Measurements from ENCODE around the gene SLC23A1.
"Not testable (repeated sequence)": the region's sequence is repeated elsewhere in the genome, so short reads cannot be mapped to it uniquely, and the experiment has no call there.

SLC23A1 gene

DNA sequence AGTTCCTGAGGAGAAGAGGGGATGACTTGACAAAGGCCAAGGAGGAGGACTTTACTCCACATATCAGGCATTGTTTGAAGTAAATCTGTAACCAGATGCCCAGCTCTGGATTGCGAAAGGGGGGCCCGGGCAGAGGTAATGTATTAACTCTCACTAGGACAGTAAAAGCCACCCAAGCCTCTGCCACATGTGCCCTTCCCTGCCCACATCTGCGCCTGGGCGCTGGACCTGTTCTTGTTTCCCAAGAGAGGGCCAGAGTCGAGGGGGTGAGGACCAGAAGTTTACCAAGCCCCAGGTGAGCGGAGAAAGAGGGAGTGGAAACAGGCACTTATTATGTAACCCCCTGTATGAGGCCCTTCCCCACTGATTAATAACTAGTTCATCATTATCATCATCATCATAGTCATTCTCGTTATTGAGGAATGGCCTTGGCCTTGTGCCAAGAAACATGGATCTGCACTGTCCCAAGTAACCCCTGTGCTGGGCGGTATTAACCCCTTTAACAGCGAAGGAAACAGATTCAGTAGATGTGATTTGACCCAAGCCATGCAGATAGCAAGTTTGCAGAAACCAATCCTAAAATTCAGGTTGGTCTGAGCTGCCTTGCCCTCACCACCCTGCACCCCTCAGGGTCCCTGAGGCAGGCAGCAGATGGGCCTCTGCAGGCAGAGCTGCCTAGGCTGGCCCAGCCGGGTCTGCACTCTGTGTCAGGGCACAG is at the start of gene SLC23A1:
Gene SLC23A1 (minus strand): TSS at position 23 of the 718 bp plus-strand sequence. CDS start 44 bp downstream, outside the sequence.
- DNase-seq (ENCODE audit: low read depth, low spot score), result no peak

- no peak for DNase-seq (ENCODE audit: low read depth, low spot score)
These were observed 48.6 kb upstream of the SLC23A1 start for GRCh38 chr5:139431706-139432105.

- DNase-seq (ENCODE audit: low read depth, low spot score), result no peak
These were observed 46.9 kb upstream of the SLC23A1 start for GRCh38 chr5:139430015-139430414.

GRCh38 chr5:139426203-139426885 is 43.2 kb upstream of the SLC23A1 start:
- DNase-seq (ENCODE audit: low read depth, low spot score), result no peak

DNA sequence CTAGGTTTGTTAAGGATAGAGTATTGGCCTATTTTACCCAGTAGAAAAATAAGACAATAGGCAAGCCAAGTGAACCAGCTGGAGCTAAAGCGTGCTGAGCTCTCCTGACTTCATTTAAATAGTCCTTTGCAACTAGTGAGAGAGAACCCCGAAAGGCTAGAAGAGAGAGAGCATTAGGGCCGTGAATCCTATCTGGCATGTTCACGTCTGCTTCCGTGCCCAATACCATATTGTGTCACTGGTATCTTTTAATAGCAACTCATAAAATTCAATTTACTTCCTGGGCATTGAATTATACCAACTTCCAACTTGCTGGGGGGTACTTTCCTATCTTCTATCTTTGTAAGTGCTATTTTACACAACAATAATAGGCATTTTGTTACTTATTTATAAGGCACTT is 42.4 kb upstream of the SLC23A1 start:
- DNase-seq (ENCODE audit: low read depth, low spot score), result no peak

DNA sequence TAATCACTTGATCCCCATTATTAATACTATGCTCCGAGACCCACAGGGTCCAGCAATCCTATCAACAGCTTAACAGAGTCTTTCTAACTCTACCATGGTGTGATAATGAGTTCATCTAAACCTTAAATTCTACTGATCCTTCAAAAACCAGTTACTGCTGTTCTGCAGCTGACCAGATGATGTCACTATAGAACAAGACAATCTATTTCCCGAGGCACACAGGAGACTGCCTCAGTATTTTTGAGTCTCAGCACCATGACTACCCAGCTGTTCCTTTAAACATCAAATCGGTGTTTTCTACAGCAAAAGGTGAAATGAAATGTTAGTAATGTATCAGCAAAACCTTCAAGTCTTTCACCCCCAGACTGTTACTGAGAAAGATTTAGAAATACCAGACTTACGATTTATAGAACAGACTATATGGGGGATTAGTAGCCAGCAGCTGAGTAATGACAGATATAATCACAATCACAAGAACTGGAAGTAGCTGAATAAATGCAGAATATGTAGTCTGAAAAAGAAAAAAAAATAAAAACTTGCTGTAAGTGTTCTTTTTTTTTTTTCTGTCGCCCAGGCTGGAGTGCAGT is 39.3 kb upstream of the SLC23A1 start:
- no peak for DNase-seq (ENCODE audit: low read depth, low spot score)

- DNase-seq (ENCODE audit: low read depth, low spot score), result no peak
These were observed 36.4 kb upstream of the SLC23A1 start for GRCh38 chr5:139419226-139420192.

- no peak for DNase-seq (ENCODE audit: low read depth, low spot score)
These were observed 35.7 kb upstream of the SLC23A1 start for GRCh38 chr5:139418793-139419192.

- no peak for DNase-seq (ENCODE audit: low read depth, low spot score)
These were observed 34.1 kb upstream of the SLC23A1 start for GRCh38 chr5:139417214-139417613.

DNA sequence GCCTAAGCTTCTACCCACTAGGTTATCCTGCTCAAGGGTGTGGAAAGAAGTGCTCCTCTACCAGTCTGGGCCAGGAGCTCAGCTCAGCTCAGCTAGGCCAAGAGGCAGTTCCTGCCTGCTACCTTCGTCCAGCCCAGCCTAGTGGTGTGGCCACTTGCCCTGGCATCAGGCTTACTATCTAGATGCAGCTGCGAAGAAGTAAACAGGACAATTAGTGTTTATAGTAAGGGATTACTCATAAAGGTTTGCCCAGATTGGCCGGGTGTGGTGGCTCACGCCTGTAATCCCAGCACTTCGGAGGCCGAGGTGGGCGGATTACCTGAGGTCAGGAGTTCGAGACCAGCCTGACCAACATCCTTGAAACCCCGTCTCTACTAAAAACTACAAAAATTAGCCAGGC is 33.6 kb upstream of the SLC23A1 start:
- no peak for DNase-seq (ENCODE audit: low read depth, low spot score)

DNA sequence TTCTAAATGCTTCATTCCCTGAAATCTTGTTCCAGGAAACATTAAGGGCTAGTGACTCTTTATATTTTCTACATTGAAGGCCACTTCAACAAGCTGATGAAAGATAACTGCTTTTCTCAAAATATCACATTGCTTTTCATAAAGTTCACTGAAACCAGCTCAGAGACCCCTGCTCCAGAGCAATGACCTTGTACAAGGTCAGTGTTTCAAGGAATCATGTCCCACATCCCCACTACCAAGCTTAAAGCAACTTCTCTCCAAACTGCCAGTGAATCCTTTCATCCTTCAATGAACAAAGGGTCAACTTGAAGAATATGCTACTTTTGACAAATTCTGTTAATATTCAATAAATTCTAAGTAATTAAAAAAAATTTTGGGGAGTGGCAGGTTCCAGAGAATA is 32.8 kb upstream of the SLC23A1 start:
- no peak for DNase-seq (ENCODE audit: low read depth, low spot score)

GRCh38 chr5:139415221-139415861 is 32.2 kb upstream of the SLC23A1 start:
- DNase-seq (ENCODE audit: low read depth, low spot score), result no peak

DNA sequence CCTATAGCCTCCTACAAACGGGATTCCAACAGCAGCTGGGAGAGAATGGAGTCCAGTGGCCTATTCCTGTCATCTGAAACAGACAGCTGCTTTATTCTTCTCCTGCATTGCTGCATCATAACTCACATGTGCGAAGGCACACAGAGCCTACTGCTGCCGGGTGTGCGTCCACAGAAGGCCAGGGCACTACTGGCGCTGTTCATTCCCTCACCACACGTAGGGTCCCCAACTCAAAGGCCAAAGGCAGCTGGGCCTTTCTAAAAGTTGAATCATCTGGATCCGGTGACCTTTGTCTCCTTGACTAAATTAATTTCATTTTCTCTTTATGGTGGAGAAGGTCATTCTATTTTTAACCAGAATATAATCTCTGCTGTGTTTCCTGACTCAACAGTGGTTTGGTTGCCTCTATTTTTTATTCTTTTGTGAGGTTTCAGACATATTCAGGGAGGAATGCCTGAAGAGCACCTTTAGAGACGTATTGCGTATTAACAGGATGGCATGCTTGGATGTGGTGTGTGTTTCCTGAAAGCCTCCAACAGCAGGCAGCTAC is 31.6 kb upstream of the SLC23A1 start:
- DNase-seq (ENCODE audit: low read depth, low spot score), result no peak

DNA sequence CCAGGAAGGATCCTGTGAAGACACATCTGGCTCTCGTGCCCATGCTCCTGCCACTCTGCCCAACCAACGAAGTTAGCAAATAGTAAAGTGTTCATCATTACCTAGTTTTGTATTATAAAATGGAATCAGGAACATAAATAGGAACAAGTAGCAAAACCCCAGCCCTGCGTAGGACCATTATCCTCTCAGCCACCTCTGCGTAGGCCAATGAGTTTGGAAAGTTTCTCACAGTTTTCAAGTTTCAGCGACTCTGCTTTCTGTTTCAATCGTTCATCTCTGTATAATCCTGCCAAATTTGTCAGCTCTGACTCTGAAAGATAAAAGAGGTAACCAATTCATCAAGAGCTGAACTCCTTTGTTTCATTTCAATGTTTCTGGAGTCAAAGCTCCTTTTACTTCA is 30.9 kb upstream of the SLC23A1 start:
- no peak for DNase-seq (ENCODE audit: low read depth, low spot score)

- DNase-seq (ENCODE audit: low read depth, low spot score), result no peak
These were observed 30.1 kb upstream of the SLC23A1 start for GRCh38 chr5:139413153-139413552.

DNA sequence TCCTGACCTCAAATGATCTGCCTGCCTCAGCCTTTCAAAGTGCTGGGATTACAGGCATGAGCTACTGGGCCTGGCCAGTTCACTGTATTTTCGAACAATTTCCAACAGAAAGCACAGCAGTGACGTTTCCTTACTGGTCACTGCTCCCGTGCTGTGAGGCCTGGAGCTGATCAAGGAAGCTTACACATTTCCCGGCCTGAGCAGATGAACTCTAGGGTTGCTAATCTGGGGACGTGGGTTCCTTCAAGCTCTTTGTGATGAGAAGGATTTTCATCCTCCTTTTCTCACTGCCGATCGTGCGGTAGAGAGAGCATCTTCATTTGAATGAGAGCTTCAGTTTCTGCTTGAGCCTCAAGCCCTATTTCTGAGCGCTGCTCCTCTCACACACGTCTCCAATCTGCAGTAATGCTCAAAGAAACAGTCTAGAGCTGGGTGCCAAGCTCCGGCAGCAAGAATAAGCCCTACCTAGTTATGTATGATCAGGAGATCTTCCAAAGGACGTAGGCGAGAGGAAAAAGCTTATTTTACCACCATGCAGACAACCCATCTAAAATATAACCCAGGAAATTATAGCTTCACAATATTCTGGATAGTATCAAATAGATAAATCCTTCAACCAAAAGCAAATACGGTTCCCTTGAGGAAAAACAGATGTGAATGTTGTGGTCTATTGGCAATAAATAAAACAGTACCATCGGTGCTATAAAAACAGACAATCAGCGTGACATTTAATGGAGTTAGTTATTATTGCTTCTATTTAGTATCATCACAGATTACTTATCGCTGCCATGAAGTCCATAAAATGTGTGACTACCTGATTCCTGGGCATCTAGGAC is 28.1 kb upstream of the SLC23A1 start:
- DNase-seq (ENCODE audit: low read depth, low spot score), result no peak

DNA sequence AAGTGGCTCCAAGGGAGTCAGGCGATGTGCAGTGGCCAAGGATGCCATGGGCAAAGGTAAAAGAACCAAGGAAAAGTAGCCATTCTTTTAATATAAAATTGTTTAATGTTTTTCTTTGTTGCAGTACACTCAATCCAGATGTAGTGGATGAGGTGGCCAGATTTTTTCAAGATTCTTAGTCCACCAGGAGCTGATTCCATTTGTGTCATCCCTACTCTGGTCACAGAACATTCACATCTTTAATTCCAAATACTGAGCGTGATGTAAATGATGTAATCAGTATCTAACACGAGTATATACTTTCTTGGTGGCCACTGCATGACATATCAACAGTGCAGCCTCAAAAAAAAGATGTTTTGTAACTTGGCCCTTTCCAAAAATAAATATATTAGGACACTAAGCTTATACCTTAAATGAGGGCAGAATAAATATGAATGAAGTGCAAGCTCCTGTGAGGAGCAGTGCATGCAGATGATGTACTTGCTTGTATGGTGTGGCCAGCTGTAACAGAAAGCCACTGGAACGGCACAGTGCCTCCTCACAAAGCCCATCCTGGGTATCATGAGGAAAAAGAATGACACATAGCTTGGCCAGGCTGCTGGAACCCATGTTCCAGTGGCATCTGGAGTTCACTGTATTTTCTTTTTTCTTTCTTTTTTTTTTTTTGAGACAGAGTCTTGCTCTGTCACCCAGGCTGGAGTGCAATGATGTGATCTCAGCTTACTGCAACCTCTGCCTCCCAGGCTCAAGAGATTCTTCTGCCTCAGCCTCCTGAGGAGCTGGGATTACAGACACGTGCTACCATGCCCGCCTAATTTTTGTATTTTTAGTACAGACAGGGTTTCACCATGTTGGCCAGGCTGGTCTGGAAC is 27.3 kb upstream of the SLC23A1 start:
- DNase-seq (ENCODE audit: low read depth, low spot score), result no peak

- not testable (repeated sequence) for DNase-seq (ENCODE audit: low read depth, low spot score)
These were observed 26.0 kb upstream of the SLC23A1 start for GRCh38 chr5:139409116-139409515.

DNA sequence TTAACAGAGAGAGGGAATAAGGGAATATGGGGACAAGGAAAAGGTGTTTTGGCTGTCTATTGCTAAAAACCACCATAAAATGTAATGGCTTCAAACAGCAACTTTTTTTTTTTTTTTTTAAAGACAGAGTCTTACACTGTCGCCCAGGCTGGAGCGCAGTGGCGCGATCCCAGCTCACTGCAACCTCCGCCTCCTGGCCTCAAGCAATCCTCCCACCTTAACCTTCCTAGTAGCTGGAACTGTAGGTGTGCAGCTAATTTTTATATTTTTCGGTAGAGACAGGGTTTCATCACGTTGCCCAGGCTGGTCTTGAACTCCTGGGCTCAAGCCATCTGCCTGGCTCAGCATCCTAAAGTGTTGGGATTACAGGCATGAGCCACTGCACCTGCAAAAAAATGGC is 25.1 kb upstream of the SLC23A1 start:
- DNase-seq (ENCODE audit: low read depth, low spot score), result no peak

All from brain pericyte (primary cell).